Head of caudate nucleus (tissue), 42 donors: Measurements from ENCODE around the gene AGAP1.

Experiments
- DNase-seq, 42 donors: peaks; one replicate each; pipeline versions ENCODE4 v3.0.0 to v3.0.0-alpha.2; 2020 to 2021; ENCODE audit warnings: mixed read lengths in 7 of 42
- intact Hi-C: fragments of 100-400 bp; cut with DNase I; formaldehyde crosslinking; loops from one replicate; pipeline ENCODE4 v1.15.0; 2022

Gene AGAP1

DNA sequence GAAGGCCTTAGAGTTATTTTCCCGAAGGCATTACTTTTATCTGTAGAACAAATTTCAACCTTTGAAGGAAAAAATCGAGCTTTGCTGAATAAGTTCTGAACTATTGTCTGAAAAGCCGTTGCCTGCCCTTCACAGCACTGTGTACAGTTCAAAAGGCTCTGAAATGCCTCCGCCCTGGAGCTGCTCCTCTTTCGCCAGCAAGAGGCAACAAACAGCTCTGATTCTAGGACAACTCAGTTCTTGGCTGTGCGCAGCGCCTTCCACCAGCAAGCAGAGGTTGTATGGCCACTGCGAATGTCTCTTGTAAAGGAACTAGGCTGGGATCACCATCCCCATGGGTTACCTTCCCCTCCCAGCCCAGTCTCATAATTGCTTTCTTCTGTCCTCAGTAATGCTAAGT lies 365.8 kb downstream of the AGAP1 start:
- intact Hi-C loops, result no loop called here
- no peak for DNase-seq

DNA sequence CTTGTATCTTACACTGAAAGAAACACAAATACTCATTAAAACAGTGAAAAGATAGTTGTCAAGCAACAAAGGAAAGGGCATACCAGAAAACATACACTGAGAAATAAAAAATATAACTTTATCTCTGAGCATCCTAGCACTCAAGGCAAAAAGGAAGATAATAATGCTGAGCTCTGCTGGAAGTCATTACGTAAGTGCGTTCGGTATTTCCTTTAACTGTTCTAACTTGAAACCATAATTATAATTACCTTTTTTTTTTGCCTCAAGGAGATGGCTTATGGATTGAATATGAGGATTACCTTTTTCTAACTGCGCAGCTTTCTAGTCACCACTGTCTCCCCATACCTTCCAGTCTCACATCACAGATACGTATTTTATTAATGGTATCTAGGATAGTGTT lies 366.3 kb downstream of the AGAP1 start:
- no peak for DNase-seq
- intact Hi-C loops, result no loop called here

DNA sequence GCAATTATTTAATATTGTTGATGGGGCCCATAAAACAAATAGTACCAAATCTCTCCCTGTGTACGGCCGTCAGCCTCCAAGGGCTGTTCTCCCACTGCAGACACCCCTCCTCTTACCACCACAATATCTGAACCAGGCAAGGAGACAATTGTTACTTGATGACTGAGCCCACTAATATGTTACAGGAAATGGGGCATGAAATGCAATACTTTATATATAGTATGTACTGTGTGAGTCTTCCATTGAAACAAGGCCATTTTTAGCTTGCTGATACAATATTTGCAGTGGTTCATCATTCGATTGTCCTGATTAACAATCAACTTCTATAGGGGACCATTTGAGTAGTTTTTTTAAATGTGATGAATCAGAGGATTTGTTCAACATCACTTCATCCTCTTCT lies 367.0 kb downstream of the AGAP1 start:
- DNase-seq, result no peak
- intact Hi-C loops, result no loop called here

DNA sequence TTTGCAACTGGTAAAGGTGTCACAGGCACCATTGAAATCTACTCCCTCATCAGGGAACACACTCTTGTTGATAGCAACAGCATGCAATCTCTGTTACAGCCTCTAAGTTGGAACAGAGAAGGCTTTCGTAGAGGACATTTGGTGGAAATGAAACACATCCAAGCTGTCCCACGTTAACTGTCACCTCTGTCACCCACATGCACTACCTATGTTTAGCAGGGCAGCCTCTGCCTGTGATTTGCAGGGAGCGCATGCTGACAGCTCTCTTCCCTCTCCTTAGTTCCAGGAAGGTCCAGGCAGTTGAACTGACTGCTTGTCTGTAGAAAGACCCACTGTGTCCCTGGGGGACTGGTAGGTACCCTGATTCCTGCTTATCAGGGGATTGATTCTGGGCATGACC lies 367.5 kb downstream of the AGAP1 start:
- intact Hi-C loops, result no loop called here
- no peak for DNase-seq

DNA sequence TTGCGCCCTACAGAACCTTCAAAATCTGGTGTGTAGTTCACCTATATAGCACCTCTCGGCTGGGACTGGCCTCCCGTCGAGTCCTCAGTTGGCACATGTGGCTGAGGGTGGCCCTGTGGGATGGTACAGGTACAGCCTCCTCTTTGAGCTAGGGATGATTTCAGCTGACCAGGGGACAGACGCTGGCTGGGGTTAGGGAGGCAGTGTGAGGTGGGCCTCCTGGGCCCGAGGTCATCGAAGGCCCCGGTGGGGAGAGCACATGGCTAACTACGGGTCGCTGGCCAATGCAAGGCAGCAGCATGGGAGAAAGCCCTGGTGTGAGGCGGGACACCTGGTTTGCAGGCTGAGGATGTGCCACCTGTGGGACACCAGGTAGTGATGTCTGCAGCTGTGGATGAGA lies 369.6 kb downstream of the AGAP1 start:
- no peak for DNase-seq
- intact Hi-C loops, result no loop called here

DNA sequence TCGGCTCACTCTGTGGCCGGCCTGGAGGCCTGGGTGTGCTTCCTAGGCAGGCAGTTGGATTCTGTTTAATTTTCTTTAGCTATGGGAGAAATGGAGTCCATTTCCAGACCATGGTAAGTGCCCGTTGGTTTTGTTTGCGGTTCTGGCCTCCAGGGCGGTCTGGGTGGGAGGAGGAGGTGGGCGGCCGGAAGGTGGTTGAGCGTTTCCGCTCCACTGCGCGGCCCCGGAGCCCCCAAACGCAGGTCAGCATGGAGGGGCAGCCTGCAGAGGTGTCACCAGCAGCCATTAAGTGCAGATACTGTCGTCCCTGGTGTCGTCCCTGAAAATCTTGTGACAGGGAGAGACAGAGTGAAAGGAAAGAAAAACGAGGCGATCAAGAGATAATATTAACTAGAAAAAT lies 370.5 kb downstream of the AGAP1 start:
- intact Hi-C loops, result no loop called here
- DNase-seq, result no peak

DNA sequence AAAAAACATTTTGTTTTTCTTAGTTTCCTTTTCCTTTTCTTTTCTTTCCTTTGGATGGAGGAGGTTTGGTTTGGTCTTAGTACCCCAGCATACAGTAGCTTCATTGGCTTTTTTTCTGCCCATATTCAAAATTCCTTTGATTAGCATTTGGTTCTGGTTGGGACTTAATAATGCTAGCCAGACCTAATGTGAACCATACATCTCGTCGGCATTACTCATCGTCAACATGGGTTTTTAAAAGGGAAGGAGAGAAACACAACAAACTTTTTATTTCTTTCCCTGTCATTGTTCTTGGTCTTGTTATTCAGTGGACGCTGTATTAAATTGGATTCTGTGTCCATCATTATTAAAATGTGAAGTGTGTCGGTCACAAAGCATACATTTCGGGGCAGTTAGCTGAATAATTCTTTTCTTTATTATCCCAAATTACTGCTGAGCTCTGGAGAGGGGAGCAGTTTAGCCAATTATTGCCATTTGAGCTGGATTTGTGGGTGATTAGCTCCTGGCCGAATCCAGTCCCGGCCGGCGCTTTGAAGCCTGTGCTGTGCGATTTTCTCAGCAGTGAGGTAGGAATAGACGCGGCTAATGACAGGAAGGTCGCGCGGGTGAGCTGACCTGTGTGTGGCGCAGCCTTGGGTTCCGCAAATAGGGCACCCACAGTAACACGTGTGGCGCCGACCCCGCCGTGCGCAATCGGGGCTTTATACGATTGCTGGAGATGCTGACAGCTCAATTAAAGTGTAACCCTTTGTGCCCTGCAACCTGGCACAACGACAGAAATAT lies 371.1 kb downstream of the AGAP1 start:
- intact Hi-C loops, result no loop called here
- DNase-seq, result peak in 1 of 42 donors; percentile 11

DNA sequence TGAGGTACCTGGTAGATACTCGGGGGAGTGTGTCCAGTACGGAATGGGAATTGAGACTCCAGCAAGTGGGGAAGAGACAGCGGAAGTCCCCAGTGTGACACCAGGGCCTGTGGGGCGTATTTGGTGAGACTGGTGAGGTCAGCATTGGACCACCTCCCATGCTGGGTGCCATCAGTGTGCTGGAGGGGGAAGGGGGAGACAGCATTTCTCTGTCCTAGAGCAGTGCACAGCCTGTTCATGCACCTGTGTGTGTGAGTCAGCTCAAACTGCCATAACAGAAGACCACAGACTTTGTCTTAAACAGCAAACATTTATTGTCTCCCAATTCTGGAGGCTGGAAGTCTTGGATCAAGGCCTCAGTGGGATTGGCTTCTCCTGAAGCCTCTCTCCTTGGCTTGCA lies 372.5 kb downstream of the AGAP1 start:
- intact Hi-C loops, result no loop called here
- DNase-seq, result no peak

DNA sequence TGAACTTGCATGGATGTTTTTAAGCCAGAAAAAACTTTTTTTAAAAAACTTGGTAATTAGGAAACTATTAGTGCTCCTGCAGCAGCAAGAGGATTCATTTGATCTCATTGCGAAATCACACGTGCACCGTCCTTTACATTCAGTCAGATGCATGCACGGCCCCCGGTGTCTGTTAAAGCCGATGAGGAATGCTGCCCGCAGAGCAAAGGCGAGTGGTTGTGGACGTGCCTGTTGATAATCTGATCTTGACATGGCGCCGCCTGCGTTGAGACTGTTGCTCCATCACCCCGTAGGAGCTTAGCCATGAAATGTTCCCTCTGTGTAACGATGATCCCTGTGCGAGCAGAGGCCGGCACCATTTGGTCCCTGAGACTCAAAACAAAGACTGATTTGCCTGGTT lies 374.4 kb downstream of the AGAP1 start:
- intact Hi-C loops, result no loop called here
- DNase-seq, result no peak

DNA sequence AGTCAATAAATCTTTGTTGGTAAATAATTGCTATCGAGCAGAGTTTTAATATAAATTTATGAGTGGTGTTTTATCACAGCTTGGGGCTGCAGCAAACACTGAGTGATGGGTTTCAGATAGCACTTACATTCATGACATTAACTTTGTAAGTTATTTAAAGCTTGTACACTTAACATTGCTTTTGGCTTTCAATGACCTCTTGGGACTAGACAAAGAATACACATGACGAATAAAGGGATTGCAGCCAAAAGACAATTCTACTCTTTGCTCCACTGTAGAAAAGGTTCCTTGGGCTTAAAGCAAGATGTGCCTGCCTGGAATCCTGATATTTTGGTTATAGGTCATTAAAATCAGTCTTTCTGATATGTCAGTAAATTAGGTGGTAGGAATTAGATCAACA lies 374.8 kb downstream of the AGAP1 start:
- DNase-seq, result no peak
- intact Hi-C loops, result no loop called here

DNA sequence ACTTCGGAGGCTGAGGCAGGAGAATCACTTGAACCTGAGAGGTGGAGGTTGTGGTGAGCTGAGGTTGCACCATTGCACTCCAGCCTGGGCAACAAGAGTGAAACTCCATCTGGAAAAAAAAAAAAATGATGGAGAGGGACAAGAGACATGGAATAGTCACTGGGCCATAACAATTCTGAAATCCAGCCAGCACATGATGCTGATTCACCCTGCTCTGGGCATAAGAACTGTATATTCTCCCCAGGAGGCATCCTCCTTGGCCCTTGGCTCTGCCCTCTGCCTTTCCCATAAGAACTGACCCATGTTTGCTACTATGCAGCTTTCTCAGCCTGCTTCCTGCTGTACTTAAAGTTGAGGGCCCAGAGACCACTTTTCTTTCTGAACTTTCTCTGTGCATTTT lies 376.7 kb downstream of the AGAP1 start:
- intact Hi-C loops, result no loop called here
- no peak for DNase-seq

DNA sequence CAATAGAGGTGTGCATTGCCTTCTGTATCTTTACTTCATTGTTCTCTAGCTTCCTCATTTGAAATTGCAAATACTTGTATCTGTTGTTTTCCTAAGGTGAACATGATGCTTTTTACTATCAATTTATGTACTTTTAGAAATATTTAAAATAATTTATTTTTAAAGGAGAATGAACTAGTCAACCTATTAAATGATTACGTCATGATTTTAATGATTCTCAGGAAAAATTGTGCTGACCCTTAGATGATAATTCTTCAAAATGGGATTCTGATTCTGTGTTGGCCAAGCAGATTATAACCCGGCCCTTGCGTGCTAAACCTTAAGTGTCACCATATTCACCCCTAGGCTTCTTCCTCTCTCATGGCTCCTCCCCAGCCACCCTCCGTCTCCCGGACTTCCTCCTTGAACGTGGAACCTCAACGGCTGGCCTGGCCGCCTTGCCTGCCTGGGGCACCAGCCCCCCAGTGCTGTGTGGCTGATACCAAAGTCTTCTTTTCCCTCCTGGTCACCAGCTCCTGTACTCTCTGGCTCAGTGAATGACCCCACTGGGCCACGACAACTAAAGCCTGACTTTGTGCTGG lies 382.3 kb downstream of the AGAP1 start:
- no peak for DNase-seq
- intact Hi-C loops, result no loop called here

DNA sequence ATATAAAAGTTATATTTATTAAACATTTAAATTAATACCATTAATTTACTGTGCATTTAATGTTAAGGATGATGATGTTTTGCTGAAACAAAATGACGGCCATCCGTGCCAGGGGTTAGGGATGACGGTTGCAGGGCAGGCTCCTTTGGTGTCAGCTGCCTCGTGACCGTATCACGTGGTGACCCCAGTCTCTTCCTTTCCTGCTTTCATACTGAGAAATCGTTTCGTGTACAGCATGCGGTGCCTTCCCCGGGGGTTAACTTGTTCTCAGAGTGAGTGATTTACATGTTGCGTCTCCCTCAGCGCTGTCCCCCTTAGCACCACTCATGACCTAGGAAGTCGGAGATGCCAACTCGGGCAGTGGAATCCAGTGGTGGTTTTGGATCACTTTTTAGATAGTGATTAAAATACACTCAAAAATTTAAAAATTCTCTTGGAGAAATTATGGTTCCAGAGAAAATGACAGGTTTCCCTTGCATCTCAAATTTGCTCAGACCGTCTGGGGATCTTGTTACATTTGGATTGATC lies 383.5 kb downstream of the AGAP1 start:
- intact Hi-C loops, result no loop called here

DNA sequence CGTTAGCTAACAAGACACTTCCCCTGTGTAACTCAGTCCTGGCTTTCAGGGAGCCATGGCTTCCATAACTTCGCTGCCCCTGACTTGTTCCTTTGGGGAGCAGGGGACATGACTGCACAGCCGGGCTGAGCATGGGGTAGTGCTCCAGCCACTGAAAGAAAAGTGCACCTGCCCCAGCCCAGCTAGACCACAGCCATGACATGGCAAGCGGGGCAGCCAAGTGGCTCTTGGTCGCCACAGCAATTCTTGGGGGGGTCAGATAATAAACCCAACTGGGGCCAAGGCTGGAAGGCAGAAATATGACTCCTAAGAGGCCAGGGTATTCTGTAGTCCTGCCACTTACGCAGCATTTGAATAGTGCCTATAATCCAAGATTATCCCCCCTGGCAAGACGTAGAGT lies 385.3 kb downstream of the AGAP1 start:
- intact Hi-C loops, result no loop called here
- no peak for DNase-seq

More for the DNA sequence above, 383.5 kb downstream of the AGAP1 start:
- DNase-seq, result no peak

DNA sequence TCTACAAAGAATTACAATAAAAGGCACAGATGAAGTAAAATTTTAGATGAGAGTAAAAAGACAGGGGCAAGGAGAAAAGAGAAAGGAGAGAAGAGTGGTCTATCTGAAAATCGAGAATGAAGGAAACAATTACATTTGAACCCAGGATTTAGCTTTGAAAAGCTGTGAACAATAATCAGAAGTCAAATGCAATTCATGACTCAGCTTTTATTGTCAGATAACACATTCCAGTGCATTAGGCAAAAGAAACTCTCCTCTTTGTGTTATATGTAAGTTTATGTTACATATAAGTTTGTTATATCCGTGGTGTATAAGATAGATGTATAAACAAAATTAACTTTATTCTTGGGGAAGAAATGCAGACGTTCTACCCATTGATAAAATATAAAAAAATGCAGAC lies 389.8 kb downstream of the AGAP1 start:
- intact Hi-C loops, result no loop called here
- DNase-seq, result no peak

DNA sequence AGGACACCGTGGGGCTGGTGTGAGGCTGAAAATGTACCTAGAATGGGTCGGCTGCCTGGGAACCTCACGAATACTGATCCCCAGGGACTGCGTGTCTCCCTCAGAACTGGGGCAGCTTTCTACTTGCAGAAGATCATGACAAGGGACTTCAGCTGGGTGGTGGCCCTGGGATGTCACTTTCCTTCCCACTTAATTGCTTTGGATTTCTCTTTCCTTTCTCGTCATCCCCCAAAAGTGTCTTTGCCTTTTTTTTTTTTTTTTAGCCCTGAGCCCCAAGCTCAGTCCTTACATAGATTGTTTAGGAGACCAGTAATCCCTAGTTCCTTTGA lies 395.4 kb downstream of the AGAP1 start:
- DNase-seq, result no peak
- intact Hi-C loops, result no loop called here

DNA sequence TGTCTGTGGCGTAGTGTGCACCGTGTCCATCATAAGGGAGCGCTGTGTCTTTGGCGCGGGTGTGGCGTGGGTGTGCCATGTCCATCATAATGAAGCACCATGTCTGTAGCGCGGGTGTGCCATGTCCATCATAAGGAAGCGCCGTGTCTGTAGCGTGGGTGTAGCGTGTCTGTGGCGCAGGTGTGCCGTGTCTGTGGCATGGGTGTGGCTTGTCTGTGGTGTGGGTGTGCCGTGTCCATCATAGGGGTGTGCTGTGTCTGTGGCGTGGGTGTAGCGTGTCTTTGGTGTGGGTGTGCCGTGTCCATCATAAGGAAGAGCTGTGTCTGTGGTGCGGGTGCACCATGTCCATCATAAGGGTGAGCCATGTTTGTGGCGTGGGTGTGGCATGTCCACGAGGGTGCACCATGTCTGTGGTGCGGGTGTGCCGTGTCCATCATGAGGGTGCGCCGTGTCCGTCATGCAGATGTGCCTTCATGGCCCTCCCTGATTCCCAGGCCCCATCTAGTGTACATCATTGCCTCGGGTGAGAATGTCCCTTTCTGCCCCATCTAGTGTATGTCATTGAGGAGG lies 399.4 kb downstream of the AGAP1 start:
- DNase-seq, result no peak
- intact Hi-C loops, result no loop called here

DNA sequence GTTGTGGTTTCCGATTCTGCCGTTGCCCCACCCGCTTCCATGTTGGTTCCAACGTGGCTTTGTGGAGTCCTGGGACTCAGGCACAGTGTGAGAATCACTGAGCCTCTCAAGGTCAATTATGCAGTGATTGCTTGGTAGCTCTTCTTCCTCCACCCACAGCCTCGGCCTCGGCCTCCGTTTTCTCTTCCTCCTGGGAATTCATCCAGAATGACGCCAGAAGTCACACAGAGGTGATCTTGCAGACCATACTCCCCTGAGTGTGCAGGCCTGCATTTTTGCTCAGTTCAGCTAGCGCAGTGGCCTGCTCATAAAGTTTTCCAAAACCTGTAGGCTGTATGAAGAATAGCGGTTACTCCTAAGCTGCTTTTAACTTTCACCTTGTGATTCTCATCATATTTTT lies 401.0 kb downstream of the AGAP1 start:
- DNase-seq, result no peak
- intact Hi-C loops, result no loop called here

DNA sequence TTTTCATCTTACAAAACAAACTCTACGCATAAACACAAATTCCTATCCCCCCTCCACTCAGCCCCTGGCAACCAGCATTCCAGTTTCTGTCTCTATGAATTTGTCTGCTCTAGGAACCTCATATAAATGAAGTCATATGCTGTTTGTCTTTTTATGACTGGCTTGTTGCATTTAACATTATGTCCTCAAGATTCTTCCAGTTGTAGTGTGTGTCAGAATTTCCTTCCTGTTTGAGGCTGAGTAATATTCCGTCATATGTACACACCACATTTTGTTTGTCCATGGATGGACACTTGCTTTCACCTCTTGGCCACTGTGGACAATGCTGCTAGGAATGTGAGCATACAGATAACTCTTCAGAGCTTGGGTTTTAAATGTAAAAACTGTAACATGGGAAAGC lies 402.2 kb downstream of the AGAP1 start:
- intact Hi-C loops, result no loop called here
- DNase-seq, result no peak

DNA sequence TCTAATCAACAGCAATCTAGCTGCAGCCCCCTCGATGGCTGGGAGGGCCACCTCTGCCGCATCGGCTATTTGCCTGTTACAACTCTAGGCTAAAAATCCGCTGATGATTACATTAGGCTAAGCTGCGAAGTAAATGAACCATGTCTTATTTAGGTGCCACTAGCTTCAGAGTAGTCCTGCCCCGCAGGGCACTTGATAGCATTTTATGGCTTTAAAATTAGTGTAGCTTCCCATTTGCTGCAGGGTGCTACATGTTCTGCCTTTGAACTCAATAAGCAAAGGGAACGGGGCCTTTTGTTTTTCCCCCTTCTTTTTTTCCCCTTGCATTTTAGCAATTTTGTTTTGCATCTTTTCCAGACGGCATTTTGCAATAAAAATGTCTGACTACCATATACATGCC lies 404.1 kb downstream of the AGAP1 start:
- intact Hi-C loops, result no loop called here
- DNase-seq, result no peak

DNA sequence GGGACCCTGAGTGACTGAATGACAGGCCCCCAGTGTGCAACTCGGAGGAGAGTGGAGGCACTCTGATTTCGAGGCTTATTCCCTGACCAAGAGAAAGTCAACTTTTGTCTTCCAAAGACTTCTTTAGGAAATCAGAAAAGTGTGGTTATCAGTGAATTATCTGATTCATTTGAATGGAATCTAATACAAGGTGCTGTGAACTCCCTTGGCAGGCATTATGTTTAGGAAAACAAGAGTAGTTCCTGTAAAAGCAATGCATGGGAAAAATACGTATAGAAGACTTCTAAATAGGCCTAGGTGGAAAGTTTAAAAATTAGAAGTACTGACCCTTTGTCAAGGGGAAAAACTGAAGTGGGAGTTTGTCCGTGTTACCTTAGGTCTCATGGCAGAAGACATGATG lies 404.9 kb downstream of the AGAP1 start:
- DNase-seq, result no peak
- intact Hi-C loops, result no loop called here
